IMR-90 (cell line): ENCODE measurements around the gene POC1B. TPM values are rescaled to one million over a fixed set of nuclear protein-coding genes. Genes with fewer than 3 reads are reported as not detected.

Experiments
- ATAC-seq: fragments of 200-7000 bp; cut with Tn5 transposase; 2 replicates; pipeline ENCODE4 v1.9.1; 2020; ENCODE audit warnings: low read depth, mild to moderate bottlenecking, moderate library complexity
- BruUV-seq: library from RNA; stranded (reverse); fragments of 400-500 nt; replicated peaks from 2 replicates; lab custom pipeline; 2021; lab: Mats Ljungman, UMichigan
- CTCF ChIA-PET: fragments of 300-600 bp; formaldehyde crosslinking; extraction: SDS; loops from one replicate; lab custom pipeline; 2021; ENCODE audit warnings: antibody characterized with exemption; lab: Yijun Ruan, JAX
- POLR2A ChIA-PET: fragments of 300-600 bp; sonication (Branson Sonifier 250); formaldehyde crosslinking; loops from one replicate; lab custom pipeline; 2022; ENCODE audit warnings: antibody characterized with exemption; ENCODE audit not compliant: unreplicated experiment; lab: Charles Lee
- DNase-seq: peaks from one replicate; pipeline ENCODE4 v3.0.0; 2013
- H2AFZ ChIP-seq: replicated peaks from 2 replicates; pipeline ENCODE3; 2013; ENCODE audit warnings: low read length, mild to moderate bottlenecking; ENCODE audit not compliant: poor library complexity
- H2AK5ac ChIP-seq: 2 replicates; pipeline ENCODE4 v1.6.1; 2013; ENCODE audit warnings: low read depth, low read length, inconsistent platforms
- H2AK9ac ChIP-seq: replicated peaks from 2 replicates; pipeline ENCODE3; 2013; ENCODE audit warnings: mild to moderate bottlenecking, low read depth, low read length, moderate library complexity; ENCODE audit not compliant: poor library complexity
- H2BK120ac ChIP-seq: 2 replicates; pipeline ENCODE4 v1.6.1; 2013; ENCODE audit warnings: low read depth, low read length, inconsistent platforms
- H2BK15ac ChIP-seq: 3 replicates; pipeline ENCODE4 v1.6.1; 2013; ENCODE audit warnings: low read depth, low read length, inconsistent platforms
- H2BK20ac ChIP-seq: 2 replicates; pipeline ENCODE4 v1.6.1; 2013; ENCODE audit warnings: low read depth, mild to moderate bottlenecking, inconsistent platforms, low read length, moderate library complexity
- H2BK5ac ChIP-seq: 2 replicates; pipeline ENCODE4 v1.6.1; 2013; ENCODE audit warnings: mild to moderate bottlenecking, low read depth, low read length, inconsistent platforms; ENCODE audit not compliant: poor library complexity, severe bottlenecking
- H3K14ac ChIP-seq: replicated peaks from 2 replicates; pipeline ENCODE4 v1.6.1; 2013; ENCODE audit warnings: low read depth, low read length, inconsistent platforms
- H3K18ac ChIP-seq: 2 replicates; pipeline ENCODE4 v1.6.1; 2013; ENCODE audit warnings: low read depth, low read length, control low read depth
- H3K23ac ChIP-seq: 2 replicates; pipeline ENCODE4 v1.6.1; 2013; ENCODE audit warnings: low read depth, low read length, inconsistent platforms
- H3K27ac ChIP-seq: 2 replicates; pipeline ENCODE4 v1.5.1; 2013; ENCODE audit warnings: mild to moderate bottlenecking, control low read depth, low read length; ENCODE audit not compliant: insufficient read depth
- H3K27me3 ChIP-seq: 2 replicates; pipeline ENCODE4 v1.6.1; 2013; ENCODE audit warnings: low read length; ENCODE audit not compliant: control insufficient read depth, insufficient read depth
- H3K36me3 ChIP-seq: 2 replicates; pipeline ENCODE4 v1.6.1; 2013; ENCODE audit warnings: low read length, mixed read lengths; ENCODE audit not compliant: control insufficient read depth, insufficient read depth
- H3K4ac ChIP-seq: 2 replicates; pipeline ENCODE4 v1.6.1; 2013; ENCODE audit warnings: low read depth, low read length, inconsistent platforms
- H3K4me1 ChIP-seq: 2 replicates; pipeline ENCODE4 v1.6.1; 2013; ENCODE audit warnings: low read length, mixed read lengths; ENCODE audit not compliant: control insufficient read depth, insufficient read depth
- H3K4me2 ChIP-seq: 2 replicates; pipeline ENCODE4 v1.6.1; 2013; ENCODE audit warnings: low read depth, mild to moderate bottlenecking, control low read depth, low read length, moderate library complexity
- H3K4me3 ChIP-seq: 2 replicates; pipeline ENCODE4 v1.5.1; 2013; ENCODE audit warnings: low read depth, mild to moderate bottlenecking, control low read depth, low read length, moderate library complexity; ENCODE audit not compliant: insufficient read depth
- H3K56ac ChIP-seq: 2 replicates; pipeline ENCODE4 v1.6.1; 2013; ENCODE audit warnings: low read length, inconsistent platforms; ENCODE audit not compliant: insufficient read depth; ENCODE audit errors: extremely low read depth
- H3K79me1 ChIP-seq, 2 experiments: 2 replicates each; pipeline ENCODE4 v1.6.1; 2013; ENCODE audit warnings: low read length in 2 of 2, inconsistent platforms in 1 of 2, low read depth in 1 of 2
- H3K9ac ChIP-seq: 2 replicates; pipeline ENCODE4 v1.6.1; 2013; ENCODE audit warnings: low read depth, low read length, control low read depth
- H3K9me1 ChIP-seq: 2 replicates; pipeline ENCODE4 v1.6.1; 2013; ENCODE audit warnings: low read length, inconsistent platforms; ENCODE audit not compliant: insufficient read depth
- H3K9me3 ChIP-seq: 2 replicates; pipeline ENCODE4 v1.6.1; 2013; ENCODE audit warnings: low read length; ENCODE audit not compliant: control insufficient read depth, insufficient read depth
- H4K20me1 ChIP-seq: 2 replicates; pipeline ENCODE4 v1.6.1; 2013; ENCODE audit warnings: low read length, inconsistent platforms; ENCODE audit not compliant: insufficient read depth
- H4K5ac ChIP-seq: 2 replicates; pipeline ENCODE4 v1.6.1; 2013; ENCODE audit warnings: mild to moderate bottlenecking, low read depth, low read length, control low read depth
- H4K8ac ChIP-seq, 2 experiments: 2 replicates each; pipeline ENCODE4 v1.6.1; 2013; ENCODE audit warnings: low read depth in 2 of 2, low read length in 2 of 2, control low read depth in 1 of 2, inconsistent platforms in 1 of 2
- H4K91ac ChIP-seq: 2 replicates; pipeline ENCODE4 v1.6.1; 2013; ENCODE audit warnings: low read depth, low read length, inconsistent platforms; ENCODE audit not compliant: insufficient read depth
- CHD1 ChIP-seq: IDR thresholded peaks from 2 replicates; pipeline ENCODE4 v1.6.1; 2012; ENCODE audit warnings: low read depth, low read length, improper control_type of control experiment
- RCOR1 ChIP-seq: IDR thresholded peaks from 2 replicates; pipeline ENCODE4 v1.6.1; 2012; ENCODE audit warnings: mild to moderate bottlenecking, low read length, improper control_type of control experiment; ENCODE audit not compliant: insufficient replicate concordance
- WGBS, 2 experiments: methylation state at CpG; one replicate each; pipeline versions ENCODE4 v1.1.5 to v1.1.7; 2013; ENCODE audit warnings: missing lambda C conversion rate in 2 of 2; ENCODE audit not compliant: insufficient read length in 1 of 2; ENCODE audit errors: extremely low coverage in 2 of 2; 5-methylcytosine and 5-hydroxymethylcytosine counted together
- dilution Hi-C: fragments of 300-500 bp; cut with HindIII; formaldehyde crosslinking; loops from one replicate; pipeline ENCODE4 v1.14.3; 2018; ENCODE audit warnings: low sequenced_read_pairs; ENCODE audit not compliant: unreplicated experiment
- in situ Hi-C: fragments of 300-500 bp; cut with MboI; formaldehyde crosslinking; loops from 3 replicates; pipeline ENCODE4 v1.14.3; 2019; ENCODE audit warnings: low sequenced_read_pairs, inconsistent platforms, mixed read lengths
- intact Hi-C: fragments of 100-400 bp; cut with micrococcal nuclease; formaldehyde crosslinking; loops from 2 replicates; pipeline ENCODE4 v1.10.0; 2022
- polyA plus RNA-seq, 3 experiments: library from polyadenylated mRNA; depleted of rRNA; stranded (reverse); fragments of >200 nt; gene quantifications; 2 replicates each; pipeline ENCODE4 v1.2.3, GENCODE V29; 2012; ENCODE audit warnings: low replicate concordance in 1 of 3
- total RNA-seq: library from RNA; depleted of rRNA; stranded (reverse); fragments of >200 nt; gene quantifications from 2 replicates; pipeline ENCODE4 v1.2.3, GENCODE V29; 2012
- TF ChIP-seq, protein P1 (sequence below): conservative IDR thresholded peaks from 2 replicates; pipeline ENCODE4 v1.5.1; 2012; ENCODE audit warnings: mild to moderate bottlenecking, low read depth, low read length, improper control_type of control experiment
- TF ChIP-seq, protein P2 (sequence below): fragments of 150-350 bp; IDR thresholded peaks from 2 replicates; pipeline ENCODE4 v1.6.1; 2016; ENCODE audit warnings: low read depth, mild to moderate bottlenecking, low read length, moderate library complexity, borderline replicate concordance

POC1B gene
- total and polyA plus RNA-seq, 2 of the 4 experiments (the other 2 are of a cell fraction) = 5.0 to 10.4 TPM

DNA sequence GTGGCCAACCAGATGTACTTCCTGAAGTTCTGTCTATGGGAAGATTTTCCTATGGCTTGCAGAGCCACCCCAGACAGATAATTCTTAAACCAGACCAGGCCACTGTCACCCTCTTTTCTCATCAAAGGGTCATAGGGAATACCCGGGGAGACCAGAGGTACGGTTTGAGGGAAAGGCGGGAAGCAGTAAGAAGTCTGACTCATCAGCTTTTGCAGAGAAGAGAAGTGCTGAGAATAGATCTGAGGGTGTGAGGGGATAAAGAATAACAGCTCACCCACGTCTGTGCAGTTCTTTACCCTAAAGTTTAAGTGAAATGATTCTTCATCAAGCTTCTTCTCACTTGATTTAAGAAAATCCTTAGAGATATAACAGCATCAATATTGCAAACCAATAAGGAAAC is 21.3 kb upstream of the POC1B start:
- Histone ChIP-seq H3K14ac (no peak overlapping the region), H3K4ac (no peak overlapping the region), H3K27me3 (no peaks in the 10 kb centered on the region), H2BK5ac (no peak overlapping the region), H4K91ac (no peak overlapping the region), H3K56ac (no peak overlapping the region), H3K27ac (no peak overlapping the region), H4K8ac (no peak overlapping the region), H2BK15ac (no peak overlapping the region), H2AK5ac (no peak overlapping the region), H2BK120ac (no peak overlapping the region), H3K79me1 (no peaks in the 10 kb centered on the region), H2AFZ (no peak overlapping the region), H3K9me1 (no peaks in the 10 kb centered on the region), H2AK9ac (no peak overlapping the region), H3K4me1 (no peaks in the 10 kb centered on the region), H3K9ac (no peak overlapping the region), H3K9me3 (no peaks in the 10 kb centered on the region), H4K20me1 (no peaks in the 10 kb centered on the region), H3K18ac (no peak overlapping the region), H3K23ac (no peak overlapping the region), H4K5ac (no peak overlapping the region), H3K4me2 (no peak overlapping the region), H3K36me3 (no peaks in the 10 kb centered on the region), H2BK20ac (no peak overlapping the region), H3K4me3 (no peak overlapping the region)
- ATAC-seq (no peak), DNase-seq (no peak)
- in situ Hi-C loops = loop anchor here (10.0 kb wide), 2 partner anchors 158 to 1388 kb away; partner anchors contain the start of gene ATP2B1
- dilution Hi-C loops = no loop called here
- intact Hi-C loops = loop anchor here (10.0 kb wide), 1 partner anchor 1358 kb away; no protein-coding TSS in a partner anchor
- TF ChIP-seq RCOR1 (no peak), CHD1 (no peak)
- TF ChIP-seq, protein P1, sequence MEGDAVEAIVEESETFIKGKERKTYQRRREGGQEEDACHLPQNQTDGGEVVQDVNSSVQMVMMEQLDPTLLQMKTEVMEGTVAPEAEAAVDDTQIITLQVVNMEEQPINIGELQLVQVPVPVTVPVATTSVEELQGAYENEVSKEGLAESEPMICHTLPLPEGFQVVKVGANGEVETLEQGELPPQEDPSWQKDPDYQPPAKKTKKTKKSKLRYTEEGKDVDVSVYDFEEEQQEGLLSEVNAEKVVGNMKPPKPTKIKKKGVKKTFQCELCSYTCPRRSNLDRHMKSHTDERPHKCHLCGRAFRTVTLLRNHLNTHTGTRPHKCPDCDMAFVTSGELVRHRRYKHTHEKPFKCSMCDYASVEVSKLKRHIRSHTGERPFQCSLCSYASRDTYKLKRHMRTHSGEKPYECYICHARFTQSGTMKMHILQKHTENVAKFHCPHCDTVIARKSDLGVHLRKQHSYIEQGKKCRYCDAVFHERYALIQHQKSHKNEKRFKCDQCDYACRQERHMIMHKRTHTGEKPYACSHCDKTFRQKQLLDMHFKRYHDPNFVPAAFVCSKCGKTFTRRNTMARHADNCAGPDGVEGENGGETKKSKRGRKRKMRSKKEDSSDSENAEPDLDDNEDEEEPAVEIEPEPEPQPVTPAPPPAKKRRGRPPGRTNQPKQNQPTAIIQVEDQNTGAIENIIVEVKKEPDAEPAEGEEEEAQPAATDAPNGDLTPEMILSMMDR = no peak
- TF ChIP-seq, protein P2, sequence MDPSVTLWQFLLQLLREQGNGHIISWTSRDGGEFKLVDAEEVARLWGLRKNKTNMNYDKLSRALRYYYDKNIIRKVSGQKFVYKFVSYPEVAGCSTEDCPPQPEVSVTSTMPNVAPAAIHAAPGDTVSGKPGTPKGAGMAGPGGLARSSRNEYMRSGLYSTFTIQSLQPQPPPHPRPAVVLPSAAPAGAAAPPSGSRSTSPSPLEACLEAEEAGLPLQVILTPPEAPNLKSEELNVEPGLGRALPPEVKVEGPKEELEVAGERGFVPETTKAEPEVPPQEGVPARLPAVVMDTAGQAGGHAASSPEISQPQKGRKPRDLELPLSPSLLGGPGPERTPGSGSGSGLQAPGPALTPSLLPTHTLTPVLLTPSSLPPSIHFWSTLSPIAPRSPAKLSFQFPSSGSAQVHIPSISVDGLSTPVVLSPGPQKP = no peak
- no CpG with 5 or more reads among the region's 4 CpGs for WGBS, 2 experiments
- BruUV-seq = no TSS peak
- ChIA-PET CTCF (no interaction called here), POLR2A (no interaction called here)
